ENCODE data around the gene SEL1L3. TPM values are rescaled to one million over a fixed set of nuclear protein-coding genes. Genes with fewer than 3 reads are reported as not detected.

Gene SEL1L3
- total and polyA plus RNA-seq, 9 of the 15 experiments (the other 6 are each of a cell fraction or from before 2014, with no cell fraction given) = 10.0 to 44.3 (median 21.6) TPM

GRCh38 chr4:25809996-25810395, 52.8 kb downstream of the SEL1L3 start (continued):
- TF ChIP-seq MGA (IDR thresholded peaks at IDR 0.05) = no peak
- no peak for TF ChIP-seq PHF21A (IDR thresholded peaks at IDR 0.05; ENCODE audit: borderline replicate concordance, low read depth)
- TF ChIP-seq ZNF316 (IDR thresholded peaks at IDR 0.05) = no peak
- TF ChIP-seq ZNF551 (CRISPR knock-in tag; IDR thresholded peaks at IDR 0.05) = no peak
- TF ChIP-seq, protein P1, sequence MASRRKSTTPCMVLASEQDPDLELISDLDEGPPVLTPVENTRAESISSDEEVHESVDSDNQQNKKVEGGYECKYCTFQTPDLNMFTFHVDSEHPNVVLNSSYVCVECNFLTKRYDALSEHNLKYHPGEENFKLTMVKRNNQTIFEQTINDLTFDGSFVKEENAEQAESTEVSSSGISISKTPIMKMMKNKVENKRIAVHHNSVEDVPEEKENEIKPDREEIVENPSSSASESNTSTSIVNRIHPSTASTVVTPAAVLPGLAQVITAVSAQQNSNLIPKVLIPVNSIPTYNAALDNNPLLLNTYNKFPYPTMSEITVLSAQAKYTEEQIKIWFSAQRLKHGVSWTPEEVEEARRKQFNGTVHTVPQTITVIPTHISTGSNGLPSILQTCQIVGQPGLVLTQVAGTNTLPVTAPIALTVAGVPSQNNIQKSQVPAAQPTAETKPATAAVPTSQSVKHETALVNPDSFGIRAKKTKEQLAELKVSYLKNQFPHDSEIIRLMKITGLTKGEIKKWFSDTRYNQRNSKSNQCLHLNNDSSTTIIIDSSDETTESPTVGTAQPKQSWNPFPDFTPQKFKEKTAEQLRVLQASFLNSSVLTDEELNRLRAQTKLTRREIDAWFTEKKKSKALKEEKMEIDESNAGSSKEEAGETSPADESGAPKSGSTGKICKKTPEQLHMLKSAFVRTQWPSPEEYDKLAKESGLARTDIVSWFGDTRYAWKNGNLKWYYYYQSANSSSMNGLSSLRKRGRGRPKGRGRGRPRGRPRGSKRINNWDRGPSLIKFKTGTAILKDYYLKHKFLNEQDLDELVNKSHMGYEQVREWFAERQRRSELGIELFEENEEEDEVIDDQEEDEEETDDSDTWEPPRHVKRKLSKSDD (conservative IDR thresholded peaks at IDR 0.05; ENCODE audit: low read length) = no peak
- TF ChIP-seq FOXA3 (CRISPR knock-in tag; conservative IDR thresholded peaks at IDR 0.05 in 1 of 2, IDR thresholded peaks at IDR 0.05 in 1 of 2) = no peak
- TF ChIP-seq ZNF347 (CRISPR knock-in tag; IDR thresholded peaks at IDR 0.05; ENCODE audit: low read depth) = no peak
- no peak for TF ChIP-seq ARHGAP35 (IDR thresholded peaks at IDR 0.05; ENCODE audit: partially characterized antibody)
- no peak for TF ChIP-seq TRIM24 (IDR thresholded peaks at IDR 0.05)
- no peak for TF ChIP-seq BRD4 (IDR thresholded peaks at IDR 0.05)
- no peak for TF ChIP-seq SAFB (IDR thresholded peaks at IDR 0.05; ENCODE audit: borderline replicate concordance, low read depth, low read length)
- no peak for TF ChIP-seq ZBTB17 (CRISPR knock-in tag; IDR thresholded peaks at IDR 0.05)
- no peak for TF ChIP-seq ZNF282 (CRISPR knock-in tag; IDR thresholded peaks at IDR 0.05)
- no peak for TF ChIP-seq POU5F1 (IDR thresholded peaks at IDR 0.05; ENCODE audit: borderline replicate concordance, low read depth, low read length, partially characterized antibody)
- TF ChIP-seq NR2C1 (IDR thresholded peaks at IDR 0.05) = no peak
- no peak for TF ChIP-seq NR2C1 (tag; IDR thresholded peaks at IDR 0.05)
- no peak for TF ChIP-seq SREBF2 (CRISPR knock-in tag; IDR thresholded peaks at IDR 0.05)
